HTR-8/SVneo (cell line): ENCODE results near the gene POLR2H.

ENCODE experiments used
- DNase-seq: peaks from one replicate; pipeline ENCODE4 v3.0.0; 2011; ENCODE audit warnings: low spot score, mixed read lengths; ENCODE audit not compliant: insufficient read length
- FAIRE-seq: peaks from 2 replicates; lab custom pipeline; 2011; peaks lifted over from hg19 to GRCh38; lab: Jason Lieb, UNC

The POLR2H gene

DNA sequence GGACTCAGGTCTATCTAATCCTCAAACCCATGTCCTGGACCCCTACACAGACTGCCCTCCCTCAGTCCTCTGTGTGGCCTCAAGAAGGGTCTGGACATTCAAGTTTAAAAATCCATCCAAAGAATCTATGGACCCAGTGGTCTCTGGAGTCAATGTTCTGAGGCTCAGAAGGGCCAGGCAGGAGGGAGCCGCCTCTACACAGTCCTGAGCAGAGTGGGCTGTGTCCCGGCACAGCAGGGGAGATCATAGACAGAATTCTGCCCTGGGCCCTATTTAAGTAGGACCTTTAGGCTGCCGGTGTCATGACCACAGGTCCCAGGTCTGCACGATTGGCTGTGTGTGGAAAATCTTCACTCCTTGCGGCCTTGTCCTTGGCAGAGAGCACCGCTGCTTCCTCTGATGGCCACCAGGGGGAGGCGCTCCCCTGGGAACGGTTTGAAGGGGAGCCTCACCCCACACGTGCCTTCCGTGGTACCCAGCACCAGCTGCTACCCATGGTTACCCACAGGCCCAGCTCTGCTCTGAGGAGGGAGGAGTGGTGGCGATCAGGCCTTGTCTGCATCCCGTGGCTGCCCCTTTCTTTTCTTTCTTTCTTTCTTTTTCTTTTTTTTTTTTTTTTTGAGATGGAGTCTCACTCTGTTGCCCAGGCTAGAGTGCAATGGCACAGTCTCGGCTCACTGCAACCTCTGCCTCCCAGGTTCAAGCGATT, 56.3 kb downstream of the POLR2H start:
- DNase-seq, result peak; percentile 81
- peak; percentile 90 for FAIRE-seq
